ENCODE results near the gene NME4.

- TF ChIP-seq POLR2A (IDR thresholded peaks at IDR 0.05; ENCODE audit: low read length), result no peak
- TF ChIP-seq GATA1 (IDR thresholded peaks at IDR 0.05; ENCODE audit: low read depth, low read length), result no peak
Measured at GRCh38 chr16:379961-380761, 16.8 kb upstream of the NME4 start.
